HG03520 (cell line): ENCODE measurements around the gene ANKS1B.
A peak's percentile ranks its signal among the peaks of the same experiment; 100 is the strongest.
"Not testable (repeated sequence)": the region's sequence is repeated elsewhere in the genome, so short reads cannot be mapped to it uniquely, and the experiment has no call there.

ENCODE experiments used
- ATAC-seq: cut with Tn5 transposase; IDR thresholded peaks from one replicate; pipeline ENCODE4 v1.9.1; 2021; ENCODE audit warnings: mild to moderate bottlenecking, moderate library complexity; ENCODE audit not compliant: unreplicated experiment

The ANKS1B gene

GRCh38 chr12:99611117-99611516 is 373.6 kb downstream of the ANKS1B start:
- ATAC-seq = no peak

- ATAC-seq = no peak
Measured at GRCh38 chr12:99609455-99610181, 375.1 kb downstream of the ANKS1B start.

DNA sequence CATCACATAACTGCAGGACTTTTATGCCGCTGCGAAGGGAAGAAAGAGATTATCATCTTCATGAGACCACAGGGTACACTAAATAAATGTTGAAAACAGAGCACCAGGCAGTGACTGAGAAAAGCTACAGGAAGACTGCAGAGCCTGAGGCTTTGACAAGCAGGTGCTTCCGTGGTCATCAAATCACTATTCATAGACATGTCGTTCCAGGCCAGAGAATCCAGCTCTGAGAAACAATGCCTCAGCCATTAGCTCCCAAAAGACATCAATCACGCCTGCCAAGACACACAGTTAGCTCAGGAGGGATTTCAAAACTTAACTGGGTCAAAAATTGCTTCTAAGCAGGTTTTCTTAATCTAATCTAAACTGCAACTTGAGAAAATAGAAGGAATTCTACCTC is 384.3 kb downstream of the ANKS1B start:
- peak; percentile 85 for ATAC-seq

- ATAC-seq = no peak
Measured at GRCh38 chr12:99598785-99599184, 386.0 kb downstream of the ANKS1B start.

DNA sequence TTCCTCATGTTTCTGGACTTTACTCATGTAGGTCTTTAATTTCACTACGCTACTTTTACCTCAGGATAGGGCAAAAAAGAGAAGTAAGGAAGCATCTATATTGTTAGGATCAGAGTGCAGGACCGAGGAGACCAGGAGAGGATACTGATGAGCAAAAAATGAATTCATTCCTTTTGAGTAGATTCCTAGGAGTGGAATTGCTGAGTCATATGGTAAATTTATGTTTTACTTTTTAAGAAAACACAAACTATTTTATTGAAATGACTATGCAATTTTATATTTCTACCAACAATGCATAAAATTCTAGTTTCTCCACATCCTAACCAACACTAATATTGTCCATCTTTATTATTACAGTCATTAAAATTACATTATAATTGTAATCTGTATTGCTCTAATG is 388.0 kb downstream of the ANKS1B start:
- ATAC-seq = no peak

- not testable (repeated sequence) for ATAC-seq
Measured at GRCh38 chr12:99577125-99577524, 407.6 kb downstream of the ANKS1B start.

GRCh38 chr12:99573980-99574379 is 410.8 kb downstream of the ANKS1B start:
- no peak for ATAC-seq

- no peak for ATAC-seq
Measured at GRCh38 chr12:99567072-99567471, 417.7 kb downstream of the ANKS1B start.

DNA sequence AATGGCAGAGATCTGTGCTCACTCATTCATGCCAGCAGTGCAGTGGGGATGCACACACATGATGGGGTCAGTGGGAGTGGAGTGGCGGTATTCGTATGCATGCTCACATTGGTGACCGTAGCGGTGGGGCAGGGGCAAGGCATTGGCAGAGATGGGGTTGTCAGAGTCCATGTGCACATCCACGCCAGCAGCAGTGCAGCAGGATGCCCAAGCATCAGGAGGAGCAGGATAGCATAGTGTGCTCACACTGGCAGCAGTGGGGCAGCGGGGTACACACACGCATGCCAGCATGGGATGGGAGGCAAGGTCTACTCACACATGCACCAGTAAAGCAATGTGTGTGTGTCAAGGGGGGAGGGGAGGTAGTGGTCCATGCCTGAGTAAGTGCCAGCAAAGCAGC is 426.6 kb downstream of the ANKS1B start:
- no peak for ATAC-seq

- no peak for ATAC-seq
Measured at GRCh38 chr12:99553461-99553860, 431.3 kb downstream of the ANKS1B start.

- no peak for ATAC-seq
Measured at GRCh38 chr12:99552022-99552421, 432.7 kb downstream of the ANKS1B start.

DNA sequence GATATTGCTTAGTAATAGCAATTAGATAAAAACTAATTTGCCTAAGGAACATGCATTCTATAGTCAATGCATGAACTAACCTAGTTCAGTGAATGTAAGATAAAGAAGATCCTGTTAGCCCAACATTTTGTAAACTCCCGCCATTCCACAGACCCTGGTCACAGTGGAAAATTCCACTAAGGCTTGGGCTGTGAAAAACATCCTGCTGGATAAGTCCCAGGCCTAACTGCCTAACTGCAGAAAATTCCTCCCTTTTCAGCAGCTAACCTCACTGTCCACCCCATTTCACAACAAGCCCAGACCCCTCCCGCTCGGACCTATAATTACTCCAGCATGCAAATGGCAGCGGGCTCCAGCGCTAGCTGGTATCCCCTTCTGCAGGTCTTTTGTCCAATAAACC is 435.1 kb downstream of the ANKS1B start:
- no peak for ATAC-seq

- ATAC-seq = no peak
Measured at GRCh38 chr12:99549196-99549595, 435.5 kb downstream of the ANKS1B start.

DNA sequence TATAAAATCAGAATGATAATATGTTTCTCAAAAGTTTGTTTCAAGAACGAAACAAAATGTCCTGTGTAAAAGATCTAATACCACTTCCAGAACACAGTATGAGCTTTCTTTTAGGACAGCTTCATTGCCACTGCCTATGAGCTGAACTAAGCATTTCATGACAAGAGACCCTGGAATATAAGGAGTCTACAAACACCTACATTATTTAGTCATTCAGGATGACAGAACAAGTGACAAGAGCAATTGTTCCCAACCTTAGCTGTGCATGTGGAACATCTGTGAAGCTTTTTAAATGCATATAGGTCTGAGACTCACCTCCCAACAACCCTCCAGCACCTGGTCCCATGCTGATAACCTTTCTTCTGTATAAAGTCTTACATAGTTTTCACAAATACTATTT is 440.3 kb downstream of the ANKS1B start:
- ATAC-seq = no peak

DNA sequence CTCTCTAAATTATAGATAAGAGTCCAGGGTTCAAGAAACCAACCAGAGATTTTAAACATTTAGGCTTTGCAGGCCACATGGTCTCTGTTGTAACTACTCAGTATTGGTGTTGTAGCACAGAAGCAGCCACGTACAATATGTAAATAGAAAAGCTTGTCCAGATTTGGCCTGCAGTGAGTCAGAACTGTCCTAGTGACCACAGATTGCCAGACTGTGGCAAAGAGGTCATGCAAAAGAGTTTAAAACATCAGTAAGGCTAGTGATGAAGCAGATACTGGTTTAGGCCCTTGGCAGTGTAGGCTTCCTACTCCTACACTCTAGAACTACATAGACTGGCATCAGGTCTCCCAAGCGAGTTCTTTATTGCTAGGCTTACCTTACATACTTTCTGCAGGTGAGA is 454.8 kb downstream of the ANKS1B start:
- ATAC-seq = peak; percentile 97

GRCh38 chr12:99528478-99528877 is 456.3 kb downstream of the ANKS1B start:
- ATAC-seq = no peak

DNA sequence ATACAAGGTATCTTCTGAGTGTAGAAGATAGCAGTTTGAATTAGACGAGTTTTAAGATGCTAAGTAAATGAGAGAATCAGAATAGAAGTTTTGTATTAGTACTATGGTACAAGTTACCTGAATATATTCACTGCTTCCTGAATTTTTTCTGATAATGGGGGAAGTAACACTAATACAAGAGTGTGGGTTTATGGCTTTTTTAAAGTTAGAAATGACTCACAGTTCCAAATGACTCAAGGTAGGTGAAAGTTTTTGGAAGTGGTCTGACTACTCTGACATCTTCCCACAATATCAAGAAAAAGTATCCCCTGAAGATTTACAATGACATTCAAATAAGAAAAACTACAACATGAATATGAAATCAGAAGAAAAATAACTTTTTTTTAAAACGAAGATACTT is 460.9 kb downstream of the ANKS1B start:
- no peak for ATAC-seq

GRCh38 chr12:99522456-99522855 is 462.3 kb downstream of the ANKS1B start:
- no peak for ATAC-seq

GRCh38 chr12:99521664-99522063 is 463.1 kb downstream of the ANKS1B start:
- no peak for ATAC-seq

DNA sequence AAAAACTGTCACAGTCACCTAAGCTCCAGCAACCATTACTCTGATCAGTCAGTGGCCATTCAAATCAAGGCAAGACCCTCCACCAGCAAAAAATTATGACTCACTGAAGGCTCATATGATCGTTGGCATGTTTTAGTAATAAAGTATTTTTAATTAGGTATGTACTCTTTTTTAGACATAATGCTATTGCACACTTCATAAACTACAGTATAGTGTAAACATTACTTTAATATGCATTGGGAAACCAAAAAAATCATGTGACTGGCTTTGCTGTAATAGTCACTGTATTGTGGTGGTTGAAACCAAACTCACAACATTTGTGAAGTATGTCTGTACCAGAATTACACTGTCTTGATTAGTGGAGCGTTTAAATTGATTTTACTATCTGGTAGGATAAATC is 471.7 kb downstream of the ANKS1B start:
- ATAC-seq = no peak

- no peak for ATAC-seq
Measured at GRCh38 chr12:99505805-99506204, 478.9 kb downstream of the ANKS1B start.

GRCh38 chr12:99498756-99499155 is 486.0 kb downstream of the ANKS1B start:
- ATAC-seq = no peak

DNA sequence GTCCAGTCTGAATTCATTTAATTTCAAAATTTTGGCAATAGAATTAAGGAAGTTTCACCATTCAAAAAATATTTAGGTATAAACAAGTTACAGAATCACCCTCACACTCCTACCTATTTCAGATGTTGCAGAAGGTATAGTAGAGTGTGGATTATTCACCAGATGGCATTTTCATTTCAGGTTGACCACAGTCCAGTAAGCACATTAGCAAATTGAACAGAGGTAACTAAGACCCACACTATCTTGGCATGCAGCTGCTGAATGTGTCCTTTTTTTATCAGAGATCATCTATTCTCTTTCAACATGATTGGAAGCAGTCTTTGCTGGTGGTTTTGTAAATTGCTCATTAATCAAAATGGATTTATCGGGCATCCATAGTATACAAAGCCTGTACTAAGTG is 488.9 kb downstream of the ANKS1B start:
- ATAC-seq = no peak
